H1 (cell line): ENCODE measurements around the gene NELL1. TPM values are rescaled to one million over a fixed set of nuclear protein-coding genes. Genes with fewer than 3 reads are reported as not detected.

Source experiments
- CTCF ChIA-PET: fragments of 300-600 bp; sonication (Branson Sonifier 250); formaldehyde crosslinking; loops from one replicate; lab custom pipeline; 2021; ENCODE audit not compliant: partially characterized antibody; lab: Charles Lee
- POLR2A ChIA-PET: fragments of 300-600 bp; sonication (Branson Sonifier 250); formaldehyde crosslinking; loops from one replicate; lab custom pipeline; 2021; ENCODE audit warnings: inconsistent platforms; ENCODE audit not compliant: partially characterized antibody; lab: Charles Lee
- DNase-seq, 2 experiments: peaks; one replicate each; pipeline versions ENCODE4 v3.0.0 to v3.0.0-alpha.2; 2010 to 2022; ENCODE audit warnings: low spot score in 2 of 2, low read depth in 1 of 2, mixed read lengths in 1 of 2
- FAIRE-seq: peaks from 2 replicates; lab custom pipeline; 2011; peaks lifted over from hg19 to GRCh38; lab: Jason Lieb, UNC
- H2AFZ ChIP-seq: 2 replicates; pipeline ENCODE4 v1.8.1; 2012; ENCODE audit warnings: low read length, inconsistent platforms
- H2AK5ac ChIP-seq: 2 replicates; pipeline ENCODE4 v1.6.1; 2013; ENCODE audit warnings: low read depth, low read length
- H2BK120ac ChIP-seq: replicated peaks from 2 replicates; pipeline ENCODE3; 2013; ENCODE audit warnings: low read depth, low read length, inconsistent platforms
- H2BK12ac ChIP-seq: 2 replicates; pipeline ENCODE4 v1.6.1; 2013; ENCODE audit warnings: low read depth, low read length
- H2BK15ac ChIP-seq: 2 replicates; pipeline ENCODE4 v1.6.1; 2013; ENCODE audit warnings: low read length
- H2BK20ac ChIP-seq: 2 replicates; pipeline ENCODE4 v1.6.1; 2013; ENCODE audit warnings: low read length
- H2BK5ac ChIP-seq: 2 replicates; pipeline ENCODE4 v1.6.1; 2013; ENCODE audit warnings: low read depth, low read length
- H3K14ac ChIP-seq: 2 replicates; pipeline ENCODE4 v1.6.1; 2013; ENCODE audit warnings: inconsistent platforms; ENCODE audit not compliant: insufficient read length
- H3K18ac ChIP-seq: 2 replicates; pipeline ENCODE4 v1.6.1; 2013; ENCODE audit warnings: low read length; ENCODE audit errors: extremely low read depth
- H3K23ac ChIP-seq: 2 replicates; pipeline ENCODE4 v1.6.1; 2013; ENCODE audit warnings: inconsistent platforms; ENCODE audit not compliant: insufficient read length
- H3K23me2 ChIP-seq: 2 replicates; pipeline ENCODE4 v1.6.1; 2013; ENCODE audit warnings: low read depth, low read length
- H3K27ac ChIP-seq: 2 replicates; pipeline ENCODE4 v1.6.1; 2011; ENCODE audit warnings: low read depth, low read length, inconsistent platforms
- H3K27me3 ChIP-seq, 4 experiments: replicated peaks in 1 of 4; 1 replicate in 1 of 4; 2 replicates in 3 of 4; pipeline versions ENCODE4 v1.6.1 to v1.8.1; 2011 to 2013; ENCODE audit warnings: low read length in 3 of 4, mild to moderate bottlenecking in 3 of 4, inconsistent platforms in 2 of 4, mixed read lengths in 2 of 4, moderate library complexity in 1 of 4; ENCODE audit not compliant: control insufficient read depth in 3 of 4, insufficient read depth in 3 of 4; ENCODE audit errors: extremely low read depth in 1 of 4
- H3K36me3 ChIP-seq, 4 experiments: 2 replicates each; pipeline versions ENCODE4 v1.6.1 to v1.8.1; 2011 to 2013; ENCODE audit warnings: mild to moderate bottlenecking in 4 of 4, low read length in 3 of 4, moderate library complexity in 2 of 4, control low read depth in 1 of 4, inconsistent platforms in 1 of 4; ENCODE audit not compliant: insufficient read depth in 4 of 4, control insufficient read depth in 2 of 4
- H3K4ac ChIP-seq: replicated peaks from 2 replicates; pipeline ENCODE3; 2013; ENCODE audit warnings: low read length, low read depth, mixed read lengths, inconsistent platforms; ENCODE audit not compliant: insufficient read length
- H3K4me1 ChIP-seq, 4 experiments: replicated peaks in 1 of 4; 1 replicate in 1 of 4; 2 replicates in 3 of 4; pipeline versions ENCODE4 v1.6.1 to v1.8.1; 2011 to 2013; ENCODE audit warnings: low read length in 3 of 4, inconsistent platforms in 2 of 4, mixed read lengths in 1 of 4; ENCODE audit not compliant: insufficient read depth in 4 of 4, control insufficient read depth in 3 of 4
- H3K4me2 ChIP-seq, 2 experiments: 2 replicates each; pipeline versions ENCODE4 v1.6.1 to v1.8.1; 2011 to 2013; ENCODE audit warnings: low read depth in 2 of 2, low read length in 2 of 2, control low read depth in 1 of 2, inconsistent platforms in 1 of 2, mild to moderate bottlenecking in 1 of 2; ENCODE audit not compliant: insufficient read depth in 1 of 2
- H3K4me3 ChIP-seq, 4 experiments: fragments of 200-600, 300-600 bp in 1 of 4; sonication (generic), shearing (Covaris generic), sonication (Bioruptor Twin) in 1 of 4; 2 replicates each; pipeline versions ENCODE4 v1.5.1 to v1.8.1; 2011 to 2016; ENCODE audit warnings: low read length in 4 of 4, low read depth in 3 of 4, control low read depth in 2 of 4, inconsistent platforms in 2 of 4, mild to moderate bottlenecking in 2 of 4, mixed read lengths in 1 of 4, moderate library complexity in 1 of 4; ENCODE audit not compliant: insufficient read depth in 2 of 4; ENCODE audit errors: extremely low read depth in 1 of 4
- H3K56ac ChIP-seq: replicated peaks from 2 replicates; pipeline ENCODE3; 2013; ENCODE audit warnings: low read depth, mild to moderate bottlenecking, mixed read lengths, low read length, inconsistent platforms; ENCODE audit not compliant: insufficient read length
- H3K79me1 ChIP-seq: 2 replicates; pipeline ENCODE4 v1.6.1; 2013; ENCODE audit warnings: low read depth, low read length, control low read depth
- H3K79me2 ChIP-seq, 2 experiments: 2 replicates each; pipeline versions ENCODE4 v1.6.1 to v1.8.1; 2012 to 2013; ENCODE audit warnings: low read length in 2 of 2, mild to moderate bottlenecking in 2 of 2, inconsistent platforms in 1 of 2; ENCODE audit not compliant: insufficient read depth in 2 of 2, control insufficient read depth in 1 of 2
- H3K9ac ChIP-seq, 4 experiments: replicated peaks in 1 of 4; 1 replicate in 1 of 4; 2 replicates in 3 of 4; pipeline versions ENCODE4 v1.6.1 to v1.8.1; 2011 to 2013; ENCODE audit warnings: low read depth in 3 of 4, low read length in 3 of 4, control low read depth in 2 of 4, mild to moderate bottlenecking in 2 of 4, moderate library complexity in 2 of 4, inconsistent platforms in 1 of 4; ENCODE audit errors: extremely low read depth in 1 of 4
- H3K9me3 ChIP-seq, 2 experiments: 2 replicates each; pipeline versions ENCODE4 v1.6.1 to v1.8.1; 2012 to 2013; ENCODE audit warnings: mild to moderate bottlenecking in 2 of 2, moderate library complexity in 2 of 2, control low read depth in 1 of 2, inconsistent platforms in 1 of 2, low read depth in 1 of 2, low read length in 1 of 2, mixed read lengths in 1 of 2; ENCODE audit not compliant: insufficient read depth in 2 of 2
- H4K20me1 ChIP-seq, 2 experiments: replicated peaks in 1 of 2; 2 replicates each; pipeline versions ENCODE3 to v1.8.1; 2011 to 2013; ENCODE audit warnings: inconsistent platforms in 2 of 2, low read length in 2 of 2, mild to moderate bottlenecking in 1 of 2; ENCODE audit not compliant: insufficient read depth in 2 of 2, control insufficient read depth in 1 of 2
- H4K5ac ChIP-seq: 2 replicates; pipeline ENCODE4 v1.6.1; 2013; ENCODE audit warnings: low read length, low read depth, mixed read lengths, inconsistent platforms; ENCODE audit not compliant: insufficient read length
- H4K8ac ChIP-seq: 2 replicates; pipeline ENCODE4 v1.8.0; 2013; ENCODE audit warnings: mild to moderate bottlenecking, moderate library complexity, low read length, inconsistent platforms; ENCODE audit not compliant: insufficient read depth; ENCODE audit errors: extremely low read depth
- H4K91ac ChIP-seq: replicated peaks from 2 replicates; pipeline ENCODE3; 2013; ENCODE audit warnings: low read length, mixed read lengths, inconsistent platforms; ENCODE audit not compliant: insufficient read length
- BACH1 ChIP-seq: IDR thresholded peaks from 2 replicates; pipeline ENCODE4 v1.6.1; 2012; ENCODE audit warnings: low read length, improper control_type of control experiment
- CREB1 ChIP-seq: IDR thresholded peaks from 2 replicates; pipeline ENCODE4 v1.6.1; 2012; ENCODE audit warnings: inconsistent platforms
- EGR1 ChIP-seq: IDR thresholded peaks from 2 replicates; pipeline ENCODE4 v1.6.1; 2011; ENCODE audit warnings: low read depth, low read length, borderline replicate concordance
- FOSL1 ChIP-seq: IDR thresholded peaks from 2 replicates; pipeline ENCODE4 v1.6.1; 2011; ENCODE audit warnings: mild to moderate bottlenecking, low read depth, low read length, moderate library complexity; ENCODE audit not compliant: insufficient read depth
- MAFK ChIP-seq: IDR thresholded peaks from 2 replicates; pipeline ENCODE4 v1.6.1; 2012; ENCODE audit warnings: low read depth, mild to moderate bottlenecking, improper control_type of control experiment, low read length
- NANOG ChIP-seq: IDR thresholded peaks from 2 replicates; pipeline ENCODE4 v1.6.1; 2011; ENCODE audit warnings: low read length, low read depth, mild to moderate bottlenecking, inconsistent platforms; ENCODE audit not compliant: insufficient read depth, poor library complexity, severe bottlenecking
- RBBP5 ChIP-seq: IDR thresholded peaks from 2 replicates; pipeline ENCODE4 v1.7.1; 2012; ENCODE audit warnings: low read depth, mild to moderate bottlenecking, inconsistent platforms, low read length, moderate library complexity, borderline replicate concordance
- RXRA ChIP-seq: IDR thresholded peaks from 2 replicates; pipeline ENCODE4 v1.6.1; 2011; ENCODE audit warnings: low read depth, mild to moderate bottlenecking, low read length, moderate library complexity; ENCODE audit not compliant: insufficient read depth
- SIN3A ChIP-seq, 2 experiments: IDR thresholded peaks in 1 of 2; conservative IDR thresholded peaks in 1 of 2; 2 replicates each; pipeline ENCODE4 v1.6.1; 2011 to 2012; ENCODE audit warnings: low read length in 2 of 2, improper control_type of control experiment in 1 of 2, low read depth in 1 of 2, mild to moderate bottlenecking in 1 of 2
- SIX5 ChIP-seq: IDR thresholded peaks from 2 replicates; pipeline ENCODE4 v1.6.1; 2011; ENCODE audit warnings: mild to moderate bottlenecking, low read depth, low read length
- SP1 ChIP-seq: IDR thresholded peaks from 2 replicates; pipeline ENCODE4 v1.6.1; 2011; ENCODE audit warnings: low read depth, low read length
- TAF1 ChIP-seq: IDR thresholded peaks from 2 replicates; pipeline ENCODE4 v1.6.1; 2011; ENCODE audit warnings: mild to moderate bottlenecking, low read depth, low read length
- ZNF274 ChIP-seq: IDR thresholded peaks from 2 replicates; pipeline ENCODE4 v1.7.0; 2012; ENCODE audit warnings: low read length, borderline replicate concordance; ENCODE audit errors: extremely low read depth
- WGBS, 2 experiments: shearing (Covaris generic) in 1 of 2; methylation state at CpG; one replicate each; pipeline versions ENCODE4 v1.1.6 to v1.1.7; 2013 to 2015; ENCODE audit warnings: low lambda C conversion rate in 2 of 2, mixed read lengths in 2 of 2, inconsistent platforms in 1 of 2, low coverage in 1 of 2, missing lambda C conversion rate in 1 of 2; ENCODE audit not compliant: insufficient replicate concordance in 2 of 2, insufficient coverage in 1 of 2, insufficient read length in 1 of 2; ENCODE audit errors: extremely low coverage in 1 of 2, missing lambda C conversion rate in 1 of 2; 5-methylcytosine and 5-hydroxymethylcytosine counted together
- polyA plus RNA-seq, 7 experiments: library from polyadenylated mRNA; depleted of rRNA in 3 of 7; stranded (reverse) in 5 of 7; unstranded in 2 of 7; fragments of >200 nt in 5 of 7; fragments of 200-250 nt in 2 of 7; gene quantifications; 1 replicate in 5 of 7; 2 replicates in 1 of 7; 4 replicates in 1 of 7; pipeline versions ENCODE4 v1.2.1 to v1.2.3, GENCODE V29; 2011 to 2013; ENCODE audit warnings: missing spikeins in 2 of 7, mixed read lengths in 2 of 7
- total RNA-seq: library from RNA; stranded (reverse); fragmentation: NEBNext Ultra II Directional; extraction: Animal tissue kit (Norgen Biotek cat#: 25700); gene quantifications from 2 replicates; pipeline ENCODE4 v1.2.1, GENCODE V29; 2021
- TF ChIP-seq, protein P1 (sequence below): IDR thresholded peaks from 2 replicates; pipeline ENCODE4 v1.6.1; 2012; ENCODE audit warnings: inconsistent platforms

NELL1 gene
- total and polyA plus RNA-seq, 2 of the 8 experiments (the other 6 are each of a cell fraction or from before 2014, with no cell fraction given), result 0.21 TPM; not detected in 1

DNA sequence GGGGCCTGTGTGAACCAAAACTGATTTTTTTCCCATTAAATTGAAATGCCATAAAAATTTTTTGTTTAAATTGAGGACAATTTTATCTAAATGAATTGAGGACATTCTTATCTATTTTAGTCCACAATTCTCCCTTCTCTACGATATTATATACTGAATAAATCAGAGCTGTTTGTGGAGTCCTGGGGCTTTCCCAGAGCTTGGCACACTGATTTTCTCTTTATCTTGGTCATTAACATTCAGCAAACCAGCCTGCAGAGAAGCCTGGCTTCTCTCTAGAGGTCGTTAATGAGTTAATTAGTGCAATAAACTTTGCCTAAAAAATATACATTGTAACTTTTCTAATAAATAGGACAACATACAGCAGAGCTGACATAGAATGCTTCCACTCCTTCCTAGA lies 615.7 kb downstream of the NELL1 start:
- no peaks in the 10 kb centered on the region for H3K4me1 ChIP-seq
- ChIA-PET POLR2A (no interaction called here), CTCF (interaction anchor here (0.6 kb wide), 1 partner anchor 123 kb away, joined by 3 read pairs; no protein-coding TSS in a partner anchor)
- no peak overlapping the region; the same call in 1 of the 2 replicates for H2AFZ ChIP-seq
- DNase-seq, result no peak
- H3K23ac ChIP-seq, result no peak overlapping the region
- H2AK5ac ChIP-seq, result no peak overlapping the region
- no peak overlapping the region for H3K18ac ChIP-seq
- H4K20me1 ChIP-seq, result no peaks in the 10 kb centered on the region
- no peak overlapping the region for H2BK15ac ChIP-seq
- H3K23me2 ChIP-seq, result no peaks in the 10 kb centered on the region
- no peaks in the 10 kb centered on the region for H3K9me3 ChIP-seq
- no peak overlapping the region for H3K14ac ChIP-seq
- H3K4ac ChIP-seq, result no peak overlapping the region
- no peak overlapping the region for H2BK5ac ChIP-seq
- no peaks in the 10 kb centered on the region for H3K79me1 ChIP-seq
- no peak for FAIRE-seq
- no peak overlapping the region for H4K91ac ChIP-seq
- no peak overlapping the region for H3K27ac ChIP-seq
- H2BK120ac ChIP-seq, result no peak overlapping the region
- H3K36me3 ChIP-seq, result no peaks in the 10 kb centered on the region
- no peak overlapping the region for H3K4me3 ChIP-seq
- H3K56ac ChIP-seq, result no peak overlapping the region
- no peak overlapping the region for H3K9ac ChIP-seq
- no peak overlapping the region for H3K4me2 ChIP-seq
- 85% methylated on average over 2 of the region's 2 CpGs; no CpG with 5 or more reads in 1 of the 2 experiments for WGBS, 2 experiments
- no peak overlapping the region for H2BK12ac ChIP-seq
- no peak overlapping the region for H2BK20ac ChIP-seq
- no peaks in the 10 kb centered on the region for H3K79me2 ChIP-seq
- H4K8ac ChIP-seq, result no peak overlapping the region
- H4K5ac ChIP-seq, result no peak overlapping the region
- no peaks in the 10 kb centered on the region for H3K27me3 ChIP-seq
- TF ChIP-seq SIX5 (no peak), RBBP5 (no peak), EGR1 (no peak), TAF1 (no peak), RXRA (no peak), ZNF274 (no peak), MAFK (no peak), CREB1 (no peak), SP1 (no peak), NANOG (no peak), SIN3A (conservative IDR thresholded peaks at IDR 0.05 in 1 of 2, IDR thresholded peaks at IDR 0.05 in 1 of 2; ENCODE audit: low read depth in 1 of 2, low read length in 2 of 2) (no peak), FOSL1 (no peak), BACH1 (no peak)
- TF ChIP-seq, protein P1, sequence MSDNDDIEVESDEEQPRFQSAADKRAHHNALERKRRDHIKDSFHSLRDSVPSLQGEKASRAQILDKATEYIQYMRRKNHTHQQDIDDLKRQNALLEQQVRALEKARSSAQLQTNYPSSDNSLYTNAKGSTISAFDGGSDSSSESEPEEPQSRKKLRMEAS, result no peak
